PC-9 (cell line): ENCODE measurements around the gene DGLUCY. TPM values are rescaled to one million over a fixed set of nuclear protein-coding genes. Genes with fewer than 3 reads are reported as not detected.

Source experiments
- BruUV-seq: library from RNA; stranded (reverse); fragments of 400-500 nt; replicated peaks from 2 replicates; lab custom pipeline; 2021; lab: Mats Ljungman, UMichigan
- CTCF ChIA-PET: fragments of 300-600 bp; sonication (Branson Sonifier 250); formaldehyde crosslinking; loops from one replicate; lab custom pipeline; 2022; ENCODE audit warnings: antibody characterized with exemption; lab: Charles Lee
- POLR2A ChIA-PET: fragments of 300-600 bp; sonication (Branson Sonifier 250); formaldehyde crosslinking; loops from one replicate; lab custom pipeline; 2022; ENCODE audit warnings: antibody characterized with exemption; ENCODE audit not compliant: unreplicated experiment; lab: Charles Lee
- DNase-seq, 2 experiments: peaks; one replicate each; pipeline versions ENCODE4 v3.0.0 to v3.0.0-alpha.2; 2015 to 2022; ENCODE audit warnings: mixed read lengths in 1 of 2
- H2AFZ ChIP-seq: fragments of 200-600 bp; sonication (generic); 2 replicates; pipeline ENCODE4 v1.8.1; 2017; ENCODE audit warnings: antibody characterized with exemption
- H3F3A ChIP-seq: fragments of 200-600 bp; sonication (generic); 2 replicates; pipeline ENCODE4 v1.8.1; 2017; ENCODE audit warnings: antibody characterized with exemption, mild to moderate bottlenecking, low read depth; ENCODE audit not compliant: insufficient read depth
- H3K27ac ChIP-seq: fragments of 200-600 bp; sonication (generic); 2 replicates; pipeline ENCODE4 v1.6.1; 2016; ENCODE audit warnings: mixed run types
- H3K27me3 ChIP-seq: fragments of 200-600 bp; sonication (generic); 2 replicates; pipeline ENCODE4 v1.6.1; 2016; ENCODE audit warnings: low read depth, mixed run types; ENCODE audit not compliant: insufficient read depth
- H3K36me3 ChIP-seq: fragments of 200-600 bp; sonication (generic); 2 replicates; pipeline ENCODE4 v1.6.1; 2016; ENCODE audit warnings: low read depth, mixed run types
- H3K4me1 ChIP-seq: fragments of 200-600 bp; sonication (generic); replicated peaks from 2 replicates; pipeline ENCODE4 v1.6.1; 2016; ENCODE audit warnings: mixed run types; ENCODE audit not compliant: insufficient read depth
- H3K4me2 ChIP-seq: fragments of 200-600 bp; sonication (generic); 2 replicates; pipeline ENCODE4 v1.6.1; 2017; ENCODE audit warnings: mixed run types
- H3K4me3 ChIP-seq: fragments of 200-600 bp; sonication (generic); 2 replicates; pipeline ENCODE4 v1.6.1; 2016; ENCODE audit warnings: mixed run types
- H3K79me2 ChIP-seq: fragments of 200-600 bp; sonication (generic); 2 replicates; pipeline ENCODE4 v1.6.1; 2017; ENCODE audit warnings: low read depth, mixed run types
- H3K9me2 ChIP-seq: fragments of 200-600 bp; sonication (generic); 2 replicates; pipeline ENCODE4 v1.8.1; 2017; ENCODE audit warnings: mild to moderate bottlenecking; ENCODE audit not compliant: insufficient read depth
- H3K9me3 ChIP-seq: fragments of 200-600 bp; sonication (generic); 2 replicates; pipeline ENCODE4 v1.8.1; 2016; ENCODE audit warnings: low read depth; ENCODE audit not compliant: insufficient read depth
- H4K20me1 ChIP-seq: fragments of 200-600 bp; sonication (generic); 2 replicates; pipeline ENCODE4 v1.8.1; 2017; ENCODE audit not compliant: insufficient read depth
- CTCF ChIP-seq: fragments of 200-600 bp; sonication (generic); conservative IDR thresholded peaks from 2 replicates; pipeline ENCODE4 v1.6.1; 2017; ENCODE audit warnings: mixed run types, antibody characterized with exemption, mild to moderate bottlenecking, moderate library complexity
- EZH2 ChIP-seq: fragments of 200-600 bp; sonication (generic); IDR thresholded peaks from 2 replicates; pipeline ENCODE4 v1.8.0; 2017; ENCODE audit warnings: antibody characterized with exemption, low read depth
- intact Hi-C: fragments of 100-400 bp; cut with micrococcal nuclease; formaldehyde crosslinking; loops from one replicate; pipeline ENCODE4 v1.10.0; 2022; ENCODE audit not compliant: unreplicated experiment
- total RNA-seq: library from RNA; stranded (reverse); gene quantifications from 2 replicates; pipeline ENCODE4 v1.2.3, GENCODE V29; 2021

Gene DGLUCY
- total RNA-seq, 1 experiment from 2014 or later: 15.9 TPM

- Histone ChIP-seq H2AFZ (no peak overlapping the region), H3K27ac (no peak overlapping the region), H3K36me3 (no peaks in the 10 kb centered on the region), H3K9me2 (no peaks in the 10 kb centered on the region), H4K20me1 (no peaks in the 10 kb centered on the region), H3K79me2 (no peaks in the 10 kb centered on the region), H3F3A (no peaks in the 10 kb centered on the region), H3K4me3 (no peak overlapping the region), H3K4me1 (0 out of 2 replicates have a peak, but pooled peaks cover 5% of the 10 kb centered on the region), H3K27me3 (no peaks in the 10 kb centered on the region), H3K4me2 (no peak overlapping the region), H3K9me3 (no peaks in the 10 kb centered on the region)
- ChIA-PET CTCF (no interaction called here), POLR2A (no interaction called here)
- no TSS peak for BruUV-seq
- DNase-seq: no peak
- intact Hi-C loops: no loop called here
- no peak for TF ChIP-seq CTCF
- TF ChIP-seq EZH2: no peak
Measured at GRCh38 chr14:91143862-91144261, 30.0 kb downstream of the DGLUCY start.

- Histone ChIP-seq H3K27ac (no peak overlapping the region), H3K4me2 (no peak overlapping the region), H3F3A (no peaks in the 10 kb centered on the region), H4K20me1 (no peaks in the 10 kb centered on the region), H3K36me3 (no peaks in the 10 kb centered on the region), H3K4me3 (no peak overlapping the region), H2AFZ (no peak overlapping the region), H3K79me2 (no peaks in the 10 kb centered on the region), H3K4me1 (0 out of 2 replicates have a peak, but pooled peaks cover 5% of the 10 kb centered on the region), H3K9me3 (no peaks in the 10 kb centered on the region), H3K9me2 (no peaks in the 10 kb centered on the region), H3K27me3 (no peaks in the 10 kb centered on the region)
- TF ChIP-seq EZH2 (no peak), CTCF (no peak)
- ChIA-PET CTCF (no interaction called here), POLR2A (no interaction called here)
- no TSS peak for BruUV-seq
- intact Hi-C loops: no loop called here
- DNase-seq: no peak
Measured at GRCh38 chr14:91144425-91145145, 30.7 kb downstream of the DGLUCY start.

- no peak overlapping the region for H3K4me3 ChIP-seq
- no peaks in the 10 kb centered on the region for H3K36me3 ChIP-seq
- H3K27ac ChIP-seq: no peak overlapping the region
- H3K4me2 ChIP-seq: no peak overlapping the region
- no peaks in the 10 kb centered on the region for H3F3A ChIP-seq
- H3K79me2 ChIP-seq: no peaks in the 10 kb centered on the region
- H3K27me3 ChIP-seq: no peaks in the 10 kb centered on the region
- TF ChIP-seq EZH2 (no peak), CTCF (no peak)
- CTCF ChIA-PET: no interaction called here
- H3K9me3 ChIP-seq: no peaks in the 10 kb centered on the region
- BruUV-seq: no TSS peak
- H2AFZ ChIP-seq: no peak overlapping the region
- no peak for DNase-seq
- H4K20me1 ChIP-seq: no peaks in the 10 kb centered on the region
- H3K9me2 ChIP-seq: no peaks in the 10 kb centered on the region
- POLR2A ChIA-PET: no interaction called here
- intact Hi-C loops: no loop called here
- no peaks in the 10 kb centered on the region for H3K4me1 ChIP-seq
Measured at GRCh38 chr14:91145391-91146160, 31.7 kb downstream of the DGLUCY start.
